NB4 (cell line): ENCODE results near the gene PAX4.

Experiments
- DNase-seq: peaks from one replicate; pipeline ENCODE4 v3.0.0; 2010; ENCODE audit warnings: low read depth
- H3K4me3 ChIP-seq: one replicate; pipeline ENCODE4 v1.5.1; 2011; ENCODE audit warnings: mild to moderate bottlenecking, low read depth, low read length, moderate library complexity
- MYC ChIP-seq: IDR thresholded peaks from 2 replicates; pipeline ENCODE4 v1.6.1; 2011; ENCODE audit warnings: low read depth, low read length
- POLR2A ChIP-seq: IDR thresholded peaks from 2 replicates; pipeline ENCODE4 v1.6.1; 2011; ENCODE audit warnings: mild to moderate bottlenecking; ENCODE audit not compliant: insufficient read length; ENCODE audit errors: extremely low read depth
- TF ChIP-seq, protein P1 (sequence below): IDR thresholded peaks from one replicate; pipeline ENCODE4 v1.5.1; 2012; ENCODE audit warnings: low read depth, low read length
- TF ChIP-seq, protein P2 (sequence below): IDR thresholded peaks from 2 replicates; pipeline ENCODE4 v1.6.1; 2011; ENCODE audit warnings: low read depth, low read length

Gene PAX4

DNA sequence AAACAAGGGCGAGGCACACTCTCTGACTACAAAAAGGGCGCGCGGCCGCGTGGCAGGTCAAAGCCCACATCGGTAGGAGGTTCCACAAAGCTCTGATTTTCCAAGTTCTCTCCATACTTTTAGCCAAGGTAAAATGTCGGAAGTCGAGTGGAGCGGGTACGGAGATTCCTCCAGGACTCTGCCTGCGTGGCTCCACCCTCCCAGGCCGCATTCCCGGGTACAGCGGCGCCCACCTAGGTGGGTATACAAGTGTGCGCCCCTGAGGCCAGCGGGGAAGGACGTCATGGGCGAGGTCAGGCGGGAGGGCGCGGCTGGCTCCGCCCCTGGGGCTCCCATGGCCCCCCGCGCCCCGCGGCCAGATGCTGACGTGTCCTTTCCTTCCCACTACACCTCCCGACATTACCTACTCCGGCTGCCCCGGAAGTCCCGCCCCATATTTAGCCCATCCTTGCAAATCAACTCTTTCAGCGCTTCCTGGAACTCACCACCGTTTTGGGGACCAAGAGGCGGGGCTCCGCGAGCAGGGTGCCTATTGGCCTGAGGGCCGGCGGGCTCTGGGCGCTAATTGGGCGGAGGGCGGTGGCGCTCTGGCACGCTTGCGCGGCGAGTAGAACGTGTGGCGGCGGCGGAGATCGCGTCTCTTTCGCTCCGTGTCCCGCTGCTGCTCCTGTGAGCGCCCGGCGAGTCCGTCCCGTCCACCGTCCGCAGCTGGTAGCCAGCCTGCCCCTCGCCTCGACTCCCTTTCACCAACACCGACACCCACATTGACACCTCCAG, 33.8 kb upstream of the PAX4 start, which contains the start of gene SND1:
SND1 (plus strand) TSS at position 639 of the 777 bp plus-strand sequence. CDS start 180 bp downstream, outside the sequence.
- DNase-seq = peak; percentile 100
- TF ChIP-seq, protein P1, sequence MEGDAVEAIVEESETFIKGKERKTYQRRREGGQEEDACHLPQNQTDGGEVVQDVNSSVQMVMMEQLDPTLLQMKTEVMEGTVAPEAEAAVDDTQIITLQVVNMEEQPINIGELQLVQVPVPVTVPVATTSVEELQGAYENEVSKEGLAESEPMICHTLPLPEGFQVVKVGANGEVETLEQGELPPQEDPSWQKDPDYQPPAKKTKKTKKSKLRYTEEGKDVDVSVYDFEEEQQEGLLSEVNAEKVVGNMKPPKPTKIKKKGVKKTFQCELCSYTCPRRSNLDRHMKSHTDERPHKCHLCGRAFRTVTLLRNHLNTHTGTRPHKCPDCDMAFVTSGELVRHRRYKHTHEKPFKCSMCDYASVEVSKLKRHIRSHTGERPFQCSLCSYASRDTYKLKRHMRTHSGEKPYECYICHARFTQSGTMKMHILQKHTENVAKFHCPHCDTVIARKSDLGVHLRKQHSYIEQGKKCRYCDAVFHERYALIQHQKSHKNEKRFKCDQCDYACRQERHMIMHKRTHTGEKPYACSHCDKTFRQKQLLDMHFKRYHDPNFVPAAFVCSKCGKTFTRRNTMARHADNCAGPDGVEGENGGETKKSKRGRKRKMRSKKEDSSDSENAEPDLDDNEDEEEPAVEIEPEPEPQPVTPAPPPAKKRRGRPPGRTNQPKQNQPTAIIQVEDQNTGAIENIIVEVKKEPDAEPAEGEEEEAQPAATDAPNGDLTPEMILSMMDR = no peak
- peak; percentile 88 for TF ChIP-seq POLR2A
- peak; percentile 79 for TF ChIP-seq MYC
- TF ChIP-seq, protein P2, sequence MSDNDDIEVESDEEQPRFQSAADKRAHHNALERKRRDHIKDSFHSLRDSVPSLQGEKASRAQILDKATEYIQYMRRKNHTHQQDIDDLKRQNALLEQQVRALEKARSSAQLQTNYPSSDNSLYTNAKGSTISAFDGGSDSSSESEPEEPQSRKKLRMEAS = 0 out of 2 replicates have a peak, but pooled peaks have one; percentile 3
- peak within 1 kb of the TSS; percentile 92 for H3K4me3 ChIP-seq

DNA sequence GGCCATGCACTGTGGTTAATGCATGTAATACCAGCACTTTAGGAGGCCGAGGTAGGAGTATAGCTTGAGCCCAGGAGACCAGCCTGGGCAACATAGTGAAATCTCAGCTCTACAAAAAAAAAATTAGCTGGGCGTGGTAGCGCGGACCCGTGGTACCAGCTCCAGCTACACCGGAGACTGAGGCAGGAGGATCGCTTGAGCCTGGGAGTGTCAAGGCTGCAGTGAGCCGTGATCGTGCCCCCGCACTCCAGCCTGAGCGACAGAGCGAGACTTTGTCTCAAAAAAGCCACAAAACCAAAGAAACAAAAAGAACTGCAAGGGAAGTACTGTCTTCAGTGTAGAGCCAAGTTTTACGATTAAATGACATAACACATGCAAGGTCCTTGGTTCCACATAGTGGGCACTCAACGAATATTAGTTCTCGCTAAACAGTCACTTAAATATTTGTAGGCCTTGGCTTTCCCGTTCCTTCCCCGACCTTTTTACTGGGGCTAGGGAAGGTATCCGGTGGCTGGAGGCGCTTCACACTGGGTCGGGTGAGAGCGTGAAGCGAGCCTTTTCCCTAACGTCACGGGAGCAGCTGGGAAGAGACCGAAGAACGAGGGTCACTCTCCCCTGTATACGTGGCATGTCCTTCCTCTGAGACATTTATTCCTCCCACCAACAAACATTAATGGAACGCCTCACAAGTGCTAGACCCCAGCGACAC, 33.1 kb upstream of the PAX4 start:
- TF ChIP-seq, protein P1 = no peak
- TF ChIP-seq, protein P2 = no peak; the same call in 1 of the 2 replicates
- TF ChIP-seq MYC (no peak), POLR2A (no peak)
- peak; percentile 73 for DNase-seq
- peak overlapping the region; percentile 81 for H3K4me3 ChIP-seq

DNA sequence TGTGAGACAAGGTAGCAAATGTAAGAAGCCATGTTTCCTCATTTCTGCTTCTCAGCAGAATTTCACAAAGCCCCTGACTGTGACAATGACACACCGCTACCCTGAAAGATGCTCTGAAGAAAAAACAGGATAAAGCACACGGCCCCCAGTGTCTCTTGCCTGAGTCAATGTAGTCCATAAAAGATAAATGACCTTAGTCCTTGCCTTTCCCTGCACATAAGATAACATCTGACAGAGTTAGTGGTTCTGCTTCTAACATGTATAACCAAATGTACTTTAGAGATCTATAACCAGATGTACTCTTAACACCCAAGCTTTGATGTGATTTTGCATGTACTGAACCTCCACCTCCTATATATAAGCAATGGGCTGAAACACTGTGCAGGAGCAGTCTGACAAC, 31.0 kb upstream of the PAX4 start:
- TF ChIP-seq POLR2A = no peak
- TF ChIP-seq, protein P1 = no peak
- no peak for TF ChIP-seq MYC
- TF ChIP-seq, protein P2 = no peak
- no peak for DNase-seq

DNA sequence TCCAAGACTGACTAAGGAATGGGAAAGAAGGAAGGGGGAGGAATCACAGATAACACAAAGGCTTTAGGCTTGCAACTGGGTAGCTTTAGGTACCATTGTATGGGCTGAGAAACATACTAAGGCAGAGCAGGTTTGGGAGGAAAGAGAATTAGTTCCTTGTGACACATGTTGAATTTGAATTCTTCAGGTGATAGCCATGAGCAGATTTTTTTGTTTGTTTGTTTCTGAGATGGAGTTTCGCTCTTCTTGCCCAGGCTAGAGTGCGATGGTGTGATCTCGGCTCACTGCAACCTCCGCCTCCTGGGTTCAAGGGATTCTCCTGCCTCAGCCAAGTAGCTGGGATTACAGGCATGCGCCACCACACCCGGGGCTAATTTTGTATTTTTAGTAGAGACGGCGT, 29.7 kb upstream of the PAX4 start:
- H3K4me3 ChIP-seq = no peak overlapping the region
- TF ChIP-seq POLR2A = no peak
- DNase-seq = no peak

More for the DNA sequence above, 31.0 kb upstream of the PAX4 start:
- H3K4me3 ChIP-seq = no peak overlapping the region

DNA sequence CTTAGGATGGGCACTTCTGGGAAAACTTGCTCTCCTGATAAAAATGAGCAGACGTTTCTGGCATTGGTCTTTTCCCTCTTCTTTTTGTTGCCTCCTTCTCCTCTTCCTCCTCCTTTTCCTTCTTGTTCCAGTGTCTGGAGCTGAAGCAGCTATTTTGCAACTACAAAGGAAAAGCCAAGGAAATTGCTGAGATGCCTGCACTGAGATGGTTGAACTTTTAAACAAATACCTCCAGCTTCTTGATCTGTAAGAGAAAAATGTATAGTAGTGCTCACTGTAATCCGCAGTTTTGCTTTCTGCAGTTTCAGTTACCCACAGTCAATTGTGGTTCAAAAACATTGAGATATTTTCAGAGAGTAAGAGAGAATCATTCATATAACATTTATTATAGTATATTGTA, 26.5 kb upstream of the PAX4 start:
- TF ChIP-seq POLR2A = no peak
- TF ChIP-seq, protein P2 = no peak
- TF ChIP-seq MYC = no peak
- TF ChIP-seq, protein P1 = no peak
- H3K4me3 ChIP-seq = no peak overlapping the region
- DNase-seq = no peak

DNA sequence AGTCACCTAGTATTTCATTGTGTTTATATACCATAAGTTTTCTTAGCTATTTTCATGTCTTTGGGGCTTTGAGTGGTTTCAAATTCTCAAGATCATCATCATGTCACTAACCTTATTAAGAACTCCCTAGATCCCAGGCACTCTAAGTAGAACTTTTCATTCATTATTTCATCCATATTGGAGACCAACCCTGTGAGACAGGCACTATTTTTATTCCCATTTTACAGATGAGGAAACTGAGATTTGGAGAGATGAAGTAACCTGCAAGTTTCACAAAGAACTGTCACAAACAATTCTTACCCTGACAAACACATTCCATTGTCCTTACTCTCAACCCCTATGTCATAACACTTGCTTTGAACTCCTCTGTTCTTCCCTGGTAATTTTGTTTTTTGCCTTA, 20.3 kb upstream of the PAX4 start:
- no peak for DNase-seq
- no peak overlapping the region for H3K4me3 ChIP-seq
- no peak for TF ChIP-seq POLR2A
- TF ChIP-seq, protein P2 = no peak
- TF ChIP-seq, protein P1 = no peak
- no peak for TF ChIP-seq MYC
